Uterus (tissue), 4 donors: ENCODE data around the gene OSBPL9. TPM values are rescaled to one million over a fixed set of nuclear protein-coding genes. Genes with fewer than 3 reads are reported as not detected.

Experiments used
- DNase-seq, 2 donors: peaks; one replicate each; pipeline ENCODE4 v3.0.0-alpha.2; 2019 to 2020
- H3K27ac ChIP-seq, 2 donors: fragments of 200-600 bp; sonication (generic); 1 replicate in 1 of 2; 2 replicates in 1 of 2; pipeline ENCODE4 v1.5.1; 2016 to 2018
- H3K27me3 ChIP-seq, 2 donors: fragments of 200-600 bp; sonication (generic); one replicate each; pipeline ENCODE4 v1.5.1; 2018 to 2019; ENCODE audit warnings: control low read depth in 1 of 2
- H3K36me3 ChIP-seq, 2 donors: fragments of 200-600 bp; sonication (generic); one replicate each; pipeline ENCODE4 v1.5.1; 2019; ENCODE audit warnings: control low read depth in 1 of 2
- H3K4me1 ChIP-seq, 2 donors: fragments of 200-600 bp; sonication (generic); one replicate each; pipeline ENCODE4 v1.5.1; 2018 to 2019; ENCODE audit warnings: control low read depth in 1 of 2
- H3K4me3 ChIP-seq, 2 donors: fragments of 200-600 bp; sonication (generic); 1 replicate in 1 of 2; 2 replicates in 1 of 2; pipeline ENCODE4 v1.5.1; 2018 to 2019; ENCODE audit warnings: mild to moderate bottlenecking in 1 of 2
- H3K9me3 ChIP-seq, 2 donors: fragments of 200-600 bp; sonication (generic); one replicate each; pipeline ENCODE4 v1.5.1; 2019; ENCODE audit warnings: control low read depth in 1 of 2
- CTCF ChIP-seq, 4 experiments: fragments of 200-600 bp in 2 of 4; fragments of 450-650 bp in 2 of 4; sonication (generic) in 2 of 4; IDR thresholded peaks; one replicate each; pipeline ENCODE4 v1.5.1; 2016 to 2019; ENCODE audit warnings: antibody characterized with exemption in 4 of 4, mild to moderate bottlenecking in 2 of 4, moderate library complexity in 1 of 4
- POLR2A ChIP-seq, 2 donors: fragments of 450-650 bp; IDR thresholded peaks; one replicate each; pipeline ENCODE4 v1.6.1; 2016; ENCODE audit warnings: antibody characterized with exemption in 2 of 2, mild to moderate bottlenecking in 1 of 2, moderate library complexity in 1 of 2
- intact Hi-C: fragments of 100-400 bp; cut with DNase I; formaldehyde crosslinking; loops from one replicate; pipeline ENCODE4 v1.15.1; 2023; ENCODE audit warnings: low total_unique reads
- total RNA-seq, 4 donors: library from RNA; depleted of rRNA in 3 of 4; stranded (reverse); fragments of >200 nt in 3 of 4; gene quantifications; one replicate each; pipeline versions ENCODE4 v1.1.0 to v1.2.4, GENCODE V29; 2014 to 2023
- donor health status: DM: yes; HTN: yes; CAD: no.

Gene OSBPL9
- total RNA-seq, 4 donors from 2014 or later = 94.0 to 122 (median 108) TPM

DNA sequence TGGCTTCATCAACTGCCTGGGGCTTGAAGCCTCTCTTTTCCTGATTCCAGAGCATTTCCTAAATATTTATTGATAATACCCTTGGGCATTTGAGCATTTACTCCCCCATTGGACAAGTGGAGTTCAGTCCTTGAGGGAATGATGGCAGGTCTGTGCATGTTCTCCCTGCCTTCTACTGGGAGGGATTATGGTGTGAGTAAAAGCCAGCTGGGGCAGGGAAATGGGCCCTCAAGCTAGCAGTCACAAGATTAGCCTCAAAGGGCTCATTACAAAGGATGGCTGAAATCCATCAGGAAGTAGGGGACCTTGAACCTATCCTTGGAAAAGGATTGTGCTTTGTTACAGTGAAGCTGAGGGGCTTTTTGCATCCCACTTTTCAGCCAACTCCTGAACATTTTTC is 24.2 kb upstream of the OSBPL9 start:
- no peak for DNase-seq
- H3K4me3 ChIP-seq = no peak overlapping the region
- H3K4me1 ChIP-seq = no peaks in the 10 kb centered on the region
- no peak for TF ChIP-seq POLR2A (IDR thresholded peaks at IDR 0.05)
- no peak for TF ChIP-seq CTCF (IDR thresholded peaks at IDR 0.05)
- H3K27me3 ChIP-seq = no peaks in the 10 kb centered on the region
- H3K9me3 ChIP-seq = no peaks in the 10 kb centered on the region
- intact Hi-C loops = no loop called here
- H3K36me3 ChIP-seq = no peaks in the 10 kb centered on the region
- no peak overlapping the region for H3K27ac ChIP-seq

DNA sequence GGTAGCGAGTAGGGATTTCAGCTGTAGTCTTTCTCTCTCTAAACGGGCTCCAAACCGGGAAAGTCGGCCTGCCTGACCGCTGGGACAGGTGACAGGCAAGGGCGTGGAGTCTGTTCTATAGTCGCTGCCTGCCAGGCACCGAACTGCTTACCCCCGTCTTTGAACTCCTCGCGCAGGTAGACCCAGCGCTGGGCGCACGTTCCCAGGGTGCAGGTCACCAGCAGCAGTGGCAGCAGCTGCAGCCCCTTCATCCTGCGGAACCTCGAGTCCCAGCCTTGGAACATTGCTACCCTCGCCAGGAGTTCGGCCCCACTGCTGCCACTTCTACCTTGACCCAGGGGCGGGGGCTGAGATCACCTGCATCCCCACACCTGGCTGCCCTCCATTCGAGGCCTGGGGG is 22.2 kb upstream of the OSBPL9 start:
- Histone ChIP-seq H3K9me3 (no peaks in the 10 kb centered on the region), H3K36me3 (no peaks in the 10 kb centered on the region), H3K27ac (no peak overlapping the region), H3K4me3 (no peak overlapping the region), H3K27me3 (no peaks in the 10 kb centered on the region), H3K4me1 (no peaks in the 10 kb centered on the region)
- intact Hi-C loops = no loop called here
- DNase-seq = no peak
- TF ChIP-seq CTCF (IDR thresholded peaks at IDR 0.05) (no peak), POLR2A (IDR thresholded peaks at IDR 0.05) (no peak)

DNA sequence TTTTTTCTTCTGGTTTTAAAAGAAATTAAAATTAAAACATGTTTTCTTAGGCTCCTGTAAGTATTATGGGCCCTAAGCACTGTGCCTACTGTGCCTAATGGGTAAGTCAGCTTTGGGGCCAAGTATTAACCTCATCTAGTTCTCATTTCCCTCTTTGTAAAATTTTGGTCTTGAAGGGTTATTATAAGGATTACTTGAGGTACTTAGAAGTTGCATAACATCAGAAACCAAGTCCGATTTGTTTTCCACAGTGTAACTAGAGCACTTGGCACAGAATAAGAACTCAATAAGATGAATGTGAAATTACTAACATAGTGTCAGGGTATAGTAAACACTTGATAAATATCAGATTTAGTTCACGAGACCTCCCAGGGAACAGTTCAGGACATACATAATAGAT is 16.4 kb upstream of the OSBPL9 start:
- Histone ChIP-seq H3K36me3 (no peaks in the 10 kb centered on the region), H3K9me3 (no peaks in the 10 kb centered on the region), H3K27ac (no peak overlapping the region), H3K27me3 (no peaks in the 10 kb centered on the region), H3K4me3 (no peak overlapping the region), H3K4me1 (no peaks in the 10 kb centered on the region)
- TF ChIP-seq POLR2A (IDR thresholded peaks at IDR 0.05) (no peak), CTCF (IDR thresholded peaks at IDR 0.05) (no peak)
- intact Hi-C loops = no loop called here
- DNase-seq = no peak

DNA sequence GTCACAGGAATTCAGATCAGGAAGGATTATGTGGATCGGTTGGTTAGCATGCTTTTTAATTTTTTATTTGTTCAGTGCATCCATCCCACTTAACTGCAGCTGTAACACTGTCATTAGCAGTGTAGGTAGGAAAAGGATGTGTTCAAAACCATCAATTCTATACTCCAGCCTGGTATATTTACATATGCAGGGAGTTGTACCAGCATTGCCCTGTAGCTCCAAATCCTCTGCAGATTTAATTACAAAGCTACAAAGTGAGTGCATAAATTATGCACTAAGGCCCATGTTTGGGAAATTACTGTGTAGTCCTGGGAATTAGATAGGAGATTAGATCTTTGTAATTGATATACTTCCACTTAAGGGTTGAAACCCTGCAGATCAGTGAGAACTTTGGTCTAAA is 15.9 kb upstream of the OSBPL9 start:
- intact Hi-C loops = no loop called here
- no peaks in the 10 kb centered on the region for H3K36me3 ChIP-seq
- H3K27me3 ChIP-seq = no peaks in the 10 kb centered on the region
- H3K4me1 ChIP-seq = no peaks in the 10 kb centered on the region
- H3K9me3 ChIP-seq = no peaks in the 10 kb centered on the region
- DNase-seq = no peak
- no peak for TF ChIP-seq POLR2A (IDR thresholded peaks at IDR 0.05)
- TF ChIP-seq CTCF (IDR thresholded peaks at IDR 0.05) = no peak
- H3K27ac ChIP-seq = no peak overlapping the region
- no peak overlapping the region for H3K4me3 ChIP-seq

GRCh38 chr1:51605961-51606723 is 10.8 kb upstream of the OSBPL9 start:
- TF ChIP-seq POLR2A (IDR thresholded peaks at IDR 0.05) (no peak), CTCF (IDR thresholded peaks at IDR 0.05) (no peak)
- DNase-seq = no peak
- H3K27ac ChIP-seq = no peak overlapping the region
- intact Hi-C loops = no loop called here
- no peak overlapping the region for H3K4me3 ChIP-seq
- H3K36me3 ChIP-seq = no peaks in the 10 kb centered on the region
- no peaks in the 10 kb centered on the region for H3K4me1 ChIP-seq
- no peaks in the 10 kb centered on the region for H3K27me3 ChIP-seq
- H3K9me3 ChIP-seq = no peaks in the 10 kb centered on the region
